HG03175 (cell line): ENCODE data around the gene HAAO.

Source experiments
- ATAC-seq: cut with Tn5 transposase; IDR thresholded peaks from one replicate; pipeline ENCODE4 v1.9.1; 2021; ENCODE audit warnings: mild to moderate bottlenecking, moderate library complexity; ENCODE audit not compliant: unreplicated experiment

HAAO gene

DNA sequence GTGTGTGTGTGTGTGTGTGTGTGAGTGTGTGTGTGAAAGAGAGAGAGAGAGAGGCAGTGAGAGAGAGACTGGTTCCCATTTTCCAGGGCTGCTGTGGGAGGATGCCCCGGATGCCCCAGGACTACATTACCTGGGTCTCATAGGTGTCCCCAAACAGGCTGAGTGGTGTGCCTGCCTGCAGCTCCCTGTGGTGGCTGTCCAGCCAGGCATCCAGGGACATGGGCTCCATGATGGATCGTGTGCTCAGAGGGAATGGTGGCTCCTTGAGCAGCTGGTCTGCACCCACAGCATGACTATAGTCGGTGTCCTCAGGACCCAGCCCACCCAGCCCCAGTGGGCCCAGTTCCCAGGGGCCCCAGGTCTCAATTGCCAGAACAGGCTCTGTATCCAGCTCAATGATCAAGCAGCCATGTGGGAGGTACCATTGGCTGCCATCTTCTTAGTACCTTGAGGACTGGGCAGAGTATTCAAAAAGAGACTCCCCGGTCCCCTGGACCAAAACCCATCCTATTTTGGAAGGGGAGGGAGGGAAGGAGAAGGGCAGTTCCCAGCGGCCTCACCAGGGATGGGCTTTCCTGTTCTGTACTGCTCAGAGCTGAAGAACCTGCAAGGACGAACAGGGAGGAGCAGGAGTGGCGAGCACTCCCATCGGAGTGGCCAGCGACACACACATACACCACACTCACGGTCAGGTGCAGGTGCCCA, 22.6 kb downstream of the HAAO start:
- ATAC-seq, result no peak

- no peak for ATAC-seq
These were observed 23.6 kb downstream of the HAAO start for GRCh38 chr2:42768706-42769256.

GRCh38 chr2:42767899-42768705, 24.3 kb downstream of the HAAO start:
- no peak for ATAC-seq

- ATAC-seq, result no peak
These were observed 25.1 kb downstream of the HAAO start for GRCh38 chr2:42767080-42767898.

DNA sequence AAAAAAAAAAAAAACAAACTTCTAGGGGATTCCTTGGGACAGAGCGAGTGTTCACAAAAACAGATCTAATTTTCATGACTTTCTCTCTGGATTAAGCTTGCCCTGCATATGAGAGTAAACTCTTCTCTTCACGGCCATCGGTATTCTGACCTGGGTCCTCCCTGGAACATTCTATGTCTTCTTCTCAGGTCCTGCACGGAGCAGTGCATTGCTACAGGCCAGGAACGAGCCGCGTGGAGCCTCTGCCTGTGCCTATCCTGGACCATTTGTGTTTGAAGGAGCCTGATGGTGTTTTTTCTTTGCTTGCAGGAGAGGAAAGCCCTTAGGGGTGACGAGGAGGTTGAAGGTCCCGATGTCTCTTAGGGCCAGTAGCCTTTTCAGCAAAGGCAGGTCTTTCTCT, 26.7 kb downstream of the HAAO start:
- no peak for ATAC-seq

GRCh38 chr2:42764901-42765300, 27.5 kb downstream of the HAAO start:
- no peak for ATAC-seq

GRCh38 chr2:42764096-42764495, 28.3 kb downstream of the HAAO start, which contains the start of gene OXER1:
Gene OXER1 (minus strand): TSS chr2:42764135. CDS start chr2:42764062, 73 bp downstream.
- ATAC-seq, result no peak

DNA sequence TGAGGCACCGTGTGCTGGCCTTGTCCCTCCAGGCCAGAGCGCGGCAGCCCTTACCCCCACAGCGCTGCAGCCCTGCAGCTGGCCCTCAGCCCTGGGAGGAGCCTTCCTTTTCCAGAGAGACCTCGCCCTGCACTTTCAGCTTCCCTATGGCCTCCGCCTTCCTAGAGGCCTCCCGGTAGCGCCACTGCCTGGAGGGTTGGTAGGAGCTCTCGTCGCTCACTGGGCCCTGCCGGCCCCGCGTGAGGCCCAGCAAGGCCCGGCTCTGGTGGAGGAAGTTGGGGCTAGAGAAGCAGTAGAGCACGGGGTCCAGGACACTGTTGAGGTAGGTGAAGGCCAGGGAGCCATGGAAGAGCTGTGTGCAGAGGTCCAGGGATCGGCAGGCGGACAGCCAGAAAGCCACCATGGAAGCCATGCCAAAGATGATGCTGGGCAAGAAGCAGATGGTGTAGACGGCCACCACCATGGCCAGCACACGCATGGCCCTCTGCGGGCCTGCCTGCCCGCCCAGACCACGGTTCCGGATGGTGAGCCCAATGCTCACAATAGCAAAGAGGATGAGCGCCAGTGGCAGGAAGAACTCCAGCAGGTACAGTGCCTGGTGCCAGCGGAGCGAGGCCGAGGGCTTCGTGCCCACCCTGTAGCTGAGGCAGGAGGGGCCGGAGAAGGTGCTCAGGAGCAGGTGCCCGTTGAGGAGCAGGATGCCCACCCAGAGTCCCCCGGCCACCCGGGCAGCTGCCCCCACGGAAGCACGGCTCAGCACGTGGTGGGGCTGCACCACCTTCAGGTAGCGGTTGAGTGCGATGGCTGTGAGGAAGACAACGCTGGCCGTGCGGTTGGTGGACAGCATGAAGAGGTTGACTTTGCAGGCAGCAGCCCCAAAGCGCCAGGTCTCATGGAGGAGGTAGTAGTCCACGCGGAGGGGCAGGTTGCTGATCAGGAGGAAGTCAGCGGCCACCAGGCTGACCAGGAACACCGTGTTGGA, 29.3 kb downstream of the HAAO start:
- ATAC-seq, result no peak

GRCh38 chr2:42762155-42762554, 30.2 kb downstream of the HAAO start:
- no peak for ATAC-seq

- ATAC-seq, result no peak
These were observed 30.8 kb downstream of the HAAO start for GRCh38 chr2:42761554-42761953.

DNA sequence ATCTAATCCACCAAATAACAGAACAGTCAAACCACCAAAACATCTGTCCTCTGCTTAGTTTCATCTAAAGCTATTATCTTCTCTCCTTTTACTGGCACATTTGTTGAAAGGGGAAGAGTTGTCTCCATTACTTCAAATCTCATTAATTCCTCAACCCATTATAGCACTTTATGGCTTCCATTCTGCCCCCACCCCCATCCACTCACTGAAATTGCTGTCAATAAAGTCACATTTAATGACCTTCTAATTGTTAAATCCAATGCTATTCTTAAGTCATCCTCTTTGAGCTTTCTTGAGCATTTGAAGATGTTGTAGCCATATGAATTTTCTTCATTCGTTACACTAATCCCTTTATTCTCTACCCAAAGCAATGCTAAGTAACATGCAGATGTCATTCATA, 33.6 kb downstream of the HAAO start:
- ATAC-seq, result no peak

- ATAC-seq, result no peak
These were observed 34.2 kb downstream of the HAAO start for GRCh38 chr2:42757981-42758740.

DNA sequence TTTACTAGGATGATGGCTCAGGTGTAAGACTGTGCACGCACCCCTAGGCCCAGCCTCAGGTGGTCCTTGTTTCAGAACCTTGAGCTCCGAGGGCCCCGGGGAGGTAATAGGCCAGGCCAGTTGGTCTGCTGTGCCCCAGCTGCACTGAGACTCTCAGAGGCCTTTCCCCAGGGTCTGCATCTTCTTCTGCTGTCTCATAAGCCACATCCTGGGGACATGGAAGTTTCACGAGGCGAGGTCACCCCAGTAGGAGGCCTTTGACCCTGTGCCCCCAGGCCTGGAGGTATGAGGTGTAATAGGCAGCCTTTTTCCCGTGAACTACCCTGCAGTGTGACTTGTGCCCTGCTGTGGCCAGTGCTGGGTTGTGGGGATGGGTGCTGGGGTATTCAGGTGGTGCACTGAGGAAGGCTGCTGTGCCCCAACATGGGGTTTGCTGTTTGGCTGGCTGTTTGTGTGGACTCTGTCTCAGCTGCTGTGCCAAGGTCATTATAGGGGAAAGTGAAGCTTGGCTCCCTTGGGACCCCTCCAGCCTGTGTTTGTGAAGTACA, 35.3 kb downstream of the HAAO start:
- no peak for ATAC-seq

- ATAC-seq, result no peak
These were observed 36.1 kb downstream of the HAAO start for GRCh38 chr2:42756150-42756775.

DNA sequence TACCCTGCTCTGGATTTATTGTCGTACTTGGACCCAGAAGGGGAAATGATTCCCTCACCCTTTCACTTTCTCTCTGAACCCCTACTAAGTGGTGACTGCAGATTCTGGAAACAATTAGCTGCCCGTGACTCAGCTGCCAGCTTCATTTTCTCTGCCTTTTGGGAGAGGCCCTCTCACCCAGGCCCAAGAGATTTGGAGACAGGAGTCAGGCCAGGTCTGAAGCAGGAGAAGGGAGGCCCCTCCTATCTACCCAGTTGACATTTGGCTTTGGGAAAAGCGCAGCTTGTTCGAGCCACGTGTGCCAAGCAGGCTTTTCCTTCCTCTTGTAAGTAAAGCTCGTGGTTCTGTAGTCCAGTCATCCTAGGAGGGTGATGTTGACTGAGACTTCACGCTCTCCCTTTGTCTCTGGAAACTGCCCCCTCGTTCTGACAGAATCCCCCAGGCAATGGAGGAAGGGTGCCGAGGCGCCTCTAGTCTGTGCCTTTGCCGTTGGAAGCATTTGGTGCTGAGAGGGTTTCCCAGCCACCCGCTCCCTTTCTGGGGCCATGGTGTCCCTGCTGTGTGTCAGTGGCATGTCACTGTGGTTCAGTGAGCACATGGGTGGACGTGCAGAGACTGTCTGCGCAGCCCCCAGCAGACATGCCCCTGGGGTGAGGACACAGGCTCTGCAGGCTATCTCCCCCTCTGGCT, 37.0 kb downstream of the HAAO start:
- no peak for ATAC-seq

GRCh38 chr2:42754776-42755140, 37.6 kb downstream of the HAAO start:
- no peak for ATAC-seq

- ATAC-seq, result peak; percentile 83
These were observed 38.2 kb downstream of the HAAO start for GRCh38 chr2:42754021-42754775.
